Prostate gland (tissue), 2 donors: ENCODE data around the gene ERN2. TPM values are rescaled to one million over a fixed set of nuclear protein-coding genes. Genes with fewer than 3 reads are reported as not detected.
"Not testable (repeated sequence)": the region's sequence is repeated elsewhere in the genome, so short reads cannot be mapped to it uniquely, and the experiment has no call there.

Experiments
- DNase-seq: peaks from one replicate; pipeline ENCODE4 v3.0.0-alpha.2; 2019; ENCODE audit warnings: low spot score
- H3K27ac ChIP-seq, 2 donors: fragments of 200-600 bp; sonication (generic); 2 replicates each; pipeline ENCODE4 v1.5.1; 2017 to 2019
- H3K27me3 ChIP-seq: fragments of 200-600 bp; sonication (generic); replicated peaks from 2 replicates; pipeline ENCODE4 v1.5.1; 2019; ENCODE audit not compliant: insufficient read depth
- H3K36me3 ChIP-seq, 2 donors: fragments of 200-600 bp; sonication (generic); 1 replicate in 1 of 2; 2 replicates in 1 of 2; pipeline versions ENCODE4 v1.5.1 to v1.8.1; 2017 to 2019
- H3K4me1 ChIP-seq: fragments of 200-600 bp; sonication (generic); replicated peaks from 2 replicates; pipeline ENCODE4 v1.5.1; 2019
- H3K4me3 ChIP-seq, 2 donors: fragments of 200-600 bp; sonication (generic); 2 replicates each; pipeline ENCODE4 v1.5.1; 2017 to 2019
- H3K9me3 ChIP-seq: fragments of 200-600 bp; sonication (generic); 2 replicates; pipeline ENCODE4 v1.5.1; 2017
- POLR2A ChIP-seq: fragments of 450-650 bp; IDR thresholded peaks from one replicate; pipeline ENCODE4 v1.6.1; 2016; ENCODE audit warnings: antibody characterized with exemption, mild to moderate bottlenecking
- POLR2AphosphoS5 ChIP-seq: sonication (generic); formaldehyde crosslinking; IDR thresholded peaks from one replicate; pipeline ENCODE4 v1.6.1; 2017; ENCODE audit warnings: antibody characterized with exemption
- WGBS: methylation state at CpG from one replicate; pipeline ENCODE4 v1.1.5; 2018; 5-methylcytosine and 5-hydroxymethylcytosine counted together
- intact Hi-C: fragments of 100-400 bp; cut with DNase I; formaldehyde crosslinking; loops from one replicate; pipeline ENCODE4 v1.14.2; 2022
- total RNA-seq, 2 donors: library from RNA; depleted of rRNA; stranded (reverse); fragments of >200 nt; gene quantifications; one replicate each; pipeline ENCODE4 v1.1.0, GENCODE V29; 2016
- TF ChIP-seq, protein P1 (sequence below), 4 experiments: fragments of 200-600 bp in 2 of 4; fragments of 450-650 bp in 2 of 4; sonication (generic) in 2 of 4; IDR thresholded peaks; 1 replicate in 3 of 4; 2 replicates in 1 of 4; pipeline ENCODE4 v1.5.1; 2016 to 2019; ENCODE audit warnings: antibody characterized with exemption in 4 of 4, mild to moderate bottlenecking in 2 of 4, moderate library complexity in 2 of 4

The ERN2 gene
- total RNA-seq, 2 donors from 2014 or later: 2.9 to 6.0 TPM

DNA sequence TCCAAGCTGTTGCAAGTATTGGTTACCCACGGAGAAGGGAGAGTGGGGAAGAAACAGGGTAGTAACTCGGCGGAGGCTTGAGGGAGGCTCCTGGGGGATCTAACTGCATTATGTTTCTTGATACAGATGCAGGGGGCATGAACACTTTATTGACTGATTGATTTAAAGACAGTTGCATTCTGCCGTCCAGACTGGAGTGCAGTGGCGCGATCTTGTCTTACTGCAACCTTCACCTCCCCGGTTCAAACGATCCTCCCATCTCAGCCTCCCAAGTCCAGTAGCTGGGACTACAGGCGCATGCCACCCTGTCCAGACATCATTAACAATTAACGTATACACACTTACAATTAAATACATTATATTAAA, 15.1 kb upstream of the ERN2 start:
- H3K4me1 ChIP-seq: no peaks in the 10 kb centered on the region
- H3K27ac ChIP-seq: no peak overlapping the region
- H3K27me3 ChIP-seq: no peaks in the 10 kb centered on the region
- TF ChIP-seq POLR2A: no peak
- no peak for TF ChIP-seq POLR2AphosphoS5
- TF ChIP-seq, protein P1, sequence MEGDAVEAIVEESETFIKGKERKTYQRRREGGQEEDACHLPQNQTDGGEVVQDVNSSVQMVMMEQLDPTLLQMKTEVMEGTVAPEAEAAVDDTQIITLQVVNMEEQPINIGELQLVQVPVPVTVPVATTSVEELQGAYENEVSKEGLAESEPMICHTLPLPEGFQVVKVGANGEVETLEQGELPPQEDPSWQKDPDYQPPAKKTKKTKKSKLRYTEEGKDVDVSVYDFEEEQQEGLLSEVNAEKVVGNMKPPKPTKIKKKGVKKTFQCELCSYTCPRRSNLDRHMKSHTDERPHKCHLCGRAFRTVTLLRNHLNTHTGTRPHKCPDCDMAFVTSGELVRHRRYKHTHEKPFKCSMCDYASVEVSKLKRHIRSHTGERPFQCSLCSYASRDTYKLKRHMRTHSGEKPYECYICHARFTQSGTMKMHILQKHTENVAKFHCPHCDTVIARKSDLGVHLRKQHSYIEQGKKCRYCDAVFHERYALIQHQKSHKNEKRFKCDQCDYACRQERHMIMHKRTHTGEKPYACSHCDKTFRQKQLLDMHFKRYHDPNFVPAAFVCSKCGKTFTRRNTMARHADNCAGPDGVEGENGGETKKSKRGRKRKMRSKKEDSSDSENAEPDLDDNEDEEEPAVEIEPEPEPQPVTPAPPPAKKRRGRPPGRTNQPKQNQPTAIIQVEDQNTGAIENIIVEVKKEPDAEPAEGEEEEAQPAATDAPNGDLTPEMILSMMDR (IDR thresholded peaks at IDR 0.05): no peak
- DNase-seq: no peak
- H3K36me3 ChIP-seq: no peaks in the 10 kb centered on the region
- WGBS: 56% methylated on average over 10 of the region's 10 CpGs
- intact Hi-C loops: no loop called here
- H3K9me3 ChIP-seq: no peaks in the 10 kb centered on the region
- H3K4me3 ChIP-seq: no peak overlapping the region

DNA sequence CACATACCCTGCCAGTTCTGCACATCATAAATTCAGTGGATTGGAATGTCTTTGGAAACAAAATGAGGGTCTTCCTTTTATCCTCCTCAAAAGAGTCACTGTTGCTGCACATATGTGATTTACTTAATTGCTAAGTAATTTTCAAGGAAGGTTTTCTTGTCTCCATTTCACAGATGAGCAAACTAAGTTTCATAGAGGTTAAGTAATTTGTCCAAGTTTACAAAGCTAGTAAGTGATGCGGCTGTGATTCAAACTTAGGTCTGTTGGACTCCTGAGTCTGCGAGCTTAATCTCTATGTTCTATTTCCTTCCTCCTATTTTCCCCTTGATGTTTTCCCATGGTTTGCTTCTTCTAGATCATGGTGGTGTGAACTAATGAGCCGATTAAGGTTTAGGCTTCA, 13.7 kb upstream of the ERN2 start:
- TF ChIP-seq POLR2AphosphoS5: no peak
- TF ChIP-seq, protein P1 (IDR thresholded peaks at IDR 0.05): no peak
- TF ChIP-seq POLR2A: no peak
- no peak for DNase-seq
- Histone ChIP-seq H3K4me3 (no peak overlapping the region), H3K4me1 (no peaks in the 10 kb centered on the region), H3K27ac (no peak overlapping the region), H3K27me3 (no peaks in the 10 kb centered on the region), H3K36me3 (no peaks in the 10 kb centered on the region), H3K9me3 (no peaks in the 10 kb centered on the region)
- 90% methylated on average over 3 of the region's 3 CpGs for WGBS
- intact Hi-C loops: no loop called here

DNA sequence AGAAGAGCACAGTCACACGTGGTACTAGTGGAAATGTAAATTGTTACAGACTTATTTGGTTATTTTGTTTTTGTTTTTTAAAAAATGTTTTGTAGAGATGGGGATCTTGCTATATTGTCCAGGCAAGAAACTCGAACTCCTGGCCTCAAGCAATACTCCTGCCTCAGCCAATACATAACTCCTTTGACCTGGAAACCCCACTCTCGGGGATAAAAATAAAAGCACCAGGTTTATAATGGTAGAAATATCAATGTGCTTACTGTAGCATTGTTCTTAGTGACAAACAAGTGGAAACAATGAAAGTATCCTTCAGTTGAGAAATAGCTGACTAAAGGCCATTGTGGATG, 11.7 kb upstream of the ERN2 start:
- Histone ChIP-seq H3K4me1 (no peaks in the 10 kb centered on the region), H3K36me3 (no peaks in the 10 kb centered on the region), H3K4me3 (no peak overlapping the region), H3K27ac (no peak overlapping the region), H3K27me3 (no peaks in the 10 kb centered on the region), H3K9me3 (no peaks in the 10 kb centered on the region)
- intact Hi-C loops: no loop called here
- no peak for DNase-seq
- 73% methylated on average over 3 of the region's 3 CpGs for WGBS
- TF ChIP-seq, protein P1 (IDR thresholded peaks at IDR 0.05): no peak
- TF ChIP-seq POLR2A (no peak), POLR2AphosphoS5 (no peak)

DNA sequence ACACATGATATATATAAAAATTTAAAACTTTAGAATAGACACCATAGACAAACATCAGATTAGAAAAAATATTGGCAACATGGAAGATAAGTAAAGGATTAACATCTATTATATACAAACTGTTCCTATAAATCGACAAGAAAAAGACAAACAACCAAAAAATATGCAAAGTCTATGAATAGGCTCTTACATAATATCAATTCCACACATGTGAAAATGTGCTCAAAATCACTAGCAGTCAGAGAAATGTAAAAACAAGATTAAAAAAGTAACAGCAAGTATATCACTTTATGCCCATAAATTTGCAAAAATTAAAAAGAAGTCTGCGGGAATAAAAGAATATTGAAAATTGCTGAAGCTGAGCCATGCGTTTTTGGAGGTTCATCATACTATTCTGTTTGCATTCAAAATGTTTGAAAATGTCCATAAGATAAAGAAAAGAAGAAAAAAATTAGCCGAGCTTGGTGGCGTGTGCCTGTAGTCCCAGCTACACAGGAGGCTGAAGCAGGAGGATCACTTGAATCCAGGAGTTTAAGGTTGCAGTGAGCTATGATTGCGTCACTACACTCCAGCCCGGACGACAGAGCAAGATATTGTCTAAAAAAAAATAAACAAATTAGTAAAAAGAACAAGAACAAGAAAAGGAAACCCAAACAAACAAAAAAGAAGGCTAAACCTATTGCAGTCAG, 11.2 kb upstream of the ERN2 start:
- Histone ChIP-seq H3K4me3 (no peak overlapping the region), H3K36me3 (no peaks in the 10 kb centered on the region), H3K4me1 (no peaks in the 10 kb centered on the region), H3K27ac (no peak overlapping the region), H3K9me3 (no peaks in the 10 kb centered on the region), H3K27me3 (no peaks in the 10 kb centered on the region)
- DNase-seq: no peak
- TF ChIP-seq, protein P1 (IDR thresholded peaks at IDR 0.05): no peak
- TF ChIP-seq POLR2AphosphoS5 (no peak), POLR2A (no peak)
- intact Hi-C loops: no loop called here
- 67% methylated on average over 8 of the region's 8 CpGs for WGBS

DNA sequence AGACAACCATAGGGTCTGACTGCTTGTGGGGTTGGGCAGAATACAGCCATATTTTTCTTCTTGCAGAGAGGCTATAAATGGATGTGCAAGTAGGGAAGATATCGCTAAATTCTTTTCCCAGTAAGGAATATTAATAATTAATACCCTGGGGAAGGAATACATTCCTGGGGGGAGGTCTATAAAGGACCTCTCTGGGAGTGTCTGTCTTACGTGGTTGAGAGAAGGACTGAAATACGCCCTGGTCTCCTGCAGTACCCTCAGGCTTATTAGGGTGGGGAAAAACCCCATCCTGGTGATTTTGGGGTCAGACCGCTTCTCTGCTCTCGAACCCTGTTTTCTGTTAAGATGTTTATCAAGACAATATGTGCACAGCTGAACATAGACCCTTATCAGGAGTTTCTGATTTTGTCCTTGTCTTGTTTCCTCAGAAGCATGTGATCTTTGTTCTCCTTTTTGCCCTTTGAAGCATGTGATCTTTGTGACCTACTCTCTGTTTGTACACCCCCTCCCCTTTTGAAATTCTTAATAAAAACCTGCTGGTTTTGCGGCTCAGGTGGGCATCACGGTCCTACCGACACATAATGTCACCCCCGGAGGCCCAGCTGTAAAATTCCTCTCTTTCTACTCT, 9.7 kb upstream of the ERN2 start:
- H3K4me1 ChIP-seq, intact Hi-C loops, H3K27ac ChIP-seq, DNase-seq, H3K9me3 ChIP-seq, H3K36me3 ChIP-seq, H3K4me3 ChIP-seq, H3K27me3 ChIP-seq: not testable (repeated sequence)
- WGBS: 81% methylated on average over 9 of the region's 9 CpGs
